DOHH2 (cell line): ENCODE measurements around the gene ELOVL5.
"Not testable (repeated sequence)": the region's sequence is repeated elsewhere in the genome, so short reads cannot be mapped to it uniquely, and the experiment has no call there.

Source experiments
- EZH2phosphoT487 ChIP-seq: fragments of 200-600 bp; sonication (generic); IDR thresholded peaks from 2 replicates; pipeline ENCODE4 v1.6.1; 2017; ENCODE audit warnings: borderline replicate concordance, mild to moderate bottlenecking, antibody characterized with exemption, low read length, moderate library complexity, mixed read lengths
- TF ChIP-seq, protein P1 (sequence below): fragments of 200-600 bp; sonication (generic); IDR thresholded peaks from one replicate; pipeline ENCODE4 v1.5.1; 2014; ENCODE audit warnings: antibody characterized with exemption, mild to moderate bottlenecking, low read depth, low read length; ENCODE audit not compliant: poor library complexity, severe bottlenecking

DNA sequence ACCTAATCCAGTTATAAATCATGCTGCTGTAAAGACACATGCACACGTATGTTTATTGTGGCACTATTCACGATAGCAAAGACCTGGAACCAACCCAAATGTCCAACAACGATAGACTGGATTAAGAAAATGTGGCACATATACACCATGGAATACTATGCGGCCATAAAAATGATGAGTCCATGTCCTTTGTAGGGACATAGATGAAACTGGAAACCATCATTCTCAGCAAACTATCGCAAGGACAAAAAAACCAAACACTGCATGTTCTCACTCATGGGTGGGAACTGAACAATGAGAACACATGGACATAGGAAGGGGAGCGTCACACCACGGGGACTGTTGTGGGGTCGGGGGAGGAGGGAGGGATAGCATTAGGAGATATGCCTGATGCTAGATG, 31.5 kb downstream of the ELOVL5 start:
- TF ChIP-seq, protein P1, sequence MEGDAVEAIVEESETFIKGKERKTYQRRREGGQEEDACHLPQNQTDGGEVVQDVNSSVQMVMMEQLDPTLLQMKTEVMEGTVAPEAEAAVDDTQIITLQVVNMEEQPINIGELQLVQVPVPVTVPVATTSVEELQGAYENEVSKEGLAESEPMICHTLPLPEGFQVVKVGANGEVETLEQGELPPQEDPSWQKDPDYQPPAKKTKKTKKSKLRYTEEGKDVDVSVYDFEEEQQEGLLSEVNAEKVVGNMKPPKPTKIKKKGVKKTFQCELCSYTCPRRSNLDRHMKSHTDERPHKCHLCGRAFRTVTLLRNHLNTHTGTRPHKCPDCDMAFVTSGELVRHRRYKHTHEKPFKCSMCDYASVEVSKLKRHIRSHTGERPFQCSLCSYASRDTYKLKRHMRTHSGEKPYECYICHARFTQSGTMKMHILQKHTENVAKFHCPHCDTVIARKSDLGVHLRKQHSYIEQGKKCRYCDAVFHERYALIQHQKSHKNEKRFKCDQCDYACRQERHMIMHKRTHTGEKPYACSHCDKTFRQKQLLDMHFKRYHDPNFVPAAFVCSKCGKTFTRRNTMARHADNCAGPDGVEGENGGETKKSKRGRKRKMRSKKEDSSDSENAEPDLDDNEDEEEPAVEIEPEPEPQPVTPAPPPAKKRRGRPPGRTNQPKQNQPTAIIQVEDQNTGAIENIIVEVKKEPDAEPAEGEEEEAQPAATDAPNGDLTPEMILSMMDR = not testable (repeated sequence)
- not testable (repeated sequence) for TF ChIP-seq EZH2phosphoT487
